ENCODE measurements around the gene AGRP. TPM values are rescaled to one million over a fixed set of nuclear protein-coding genes. Genes with fewer than 3 reads are reported as not detected.

The AGRP gene
- total and polyA plus RNA-seq, 4 donors: 0.18 to 0.50 TPM; not detected in 2

GRCh38 chr16:67436640-67437193, 46.6 kb downstream of the AGRP start:
- no peak for TF ChIP-seq EGR1 (IDR thresholded peaks at IDR 0.05; ENCODE audit: low read depth in 2 of 2)
- no peak for TF ChIP-seq TAF1 (conservative IDR thresholded peaks at IDR 0.05)
- TF ChIP-seq HNF4G (IDR thresholded peaks at IDR 0.05): no peak
- peaks cover 7 to 21% (median 16%) of the 10 kb centered on the region in 4 donors for H3K4me1 ChIP-seq (ENCODE audit: control insufficient read depth in 4 of 4, insufficient read depth in 4 of 4, low read length in 3 of 4)
- no peaks in the 10 kb centered on the region for H3K9me3 ChIP-seq (ENCODE audit: control insufficient read depth in 4 of 4, low read length in 3 of 4)
- 96% methylated on average over 23 of the region's 23 CpGs for WGBS
- no peak overlapping the region for H3K27ac ChIP-seq (ENCODE audit: low read depth in 1 of 2, low read length in 2 of 2)
- peaks cover 0 to 21% (median 10%) of the 10 kb centered on the region in 4 donors for H3K36me3 ChIP-seq (ENCODE audit: control insufficient read depth in 4 of 4, insufficient read depth in 3 of 4, low read depth in 1 of 4, low read length in 3 of 4)
- no peak overlapping the region for H3K9ac ChIP-seq (ENCODE audit: low read depth in 1 of 2, low read length in 2 of 2)
- no peaks in the 10 kb centered on the region for H3K27me3 ChIP-seq (ENCODE audit: control insufficient read depth in 4 of 4, insufficient read depth in 4 of 4, low read length in 3 of 4)
- no peak for DNase-seq (ENCODE audit: low spot score)
- H3K4me3 ChIP-seq (ENCODE audit: low read depth in 1 of 3, low read length in 3 of 3): no peak overlapping the region

- Histone ChIP-seq H3K27me3 (ENCODE audit: control insufficient read depth in 4 of 4, insufficient read depth in 4 of 4, low read length in 3 of 4) (no peaks in the 10 kb centered on the region), H3K27ac (ENCODE audit: low read depth in 1 of 2, low read length in 2 of 2) (peak overlapping the region in 1 of 2 donors; percentile 28), H3K9me3 (ENCODE audit: control insufficient read depth in 4 of 4, low read length in 3 of 4) (no peaks in the 10 kb centered on the region), H3K4me3 (ENCODE audit: low read depth in 1 of 3, low read length in 3 of 3) (no peak overlapping the region), H3K4me1 (ENCODE audit: control insufficient read depth in 4 of 4, insufficient read depth in 4 of 4, low read length in 3 of 4) (peaks cover 9 to 17% (median 15%) of the 10 kb centered on the region in 4 donors), H3K9ac (ENCODE audit: low read depth in 1 of 2, low read length in 2 of 2) (no peak overlapping the region), H3K36me3 (ENCODE audit: control insufficient read depth in 4 of 4, insufficient read depth in 3 of 4, low read depth in 1 of 4, low read length in 3 of 4) (peaks cover 0 to 21% (median 10%) of the 10 kb centered on the region in 4 donors)
- DNase-seq (ENCODE audit: low spot score): no peak
- 97% methylated on average over 16 of the region's 16 CpGs for WGBS
- TF ChIP-seq JUND (IDR thresholded peaks at IDR 0.05): no peak
- TF ChIP-seq ATF3 (IDR thresholded peaks at IDR 0.05): no peak
- no peak for TF ChIP-seq RXRA (IDR thresholded peaks at IDR 0.05)
- no peak for TF ChIP-seq HNF4G (IDR thresholded peaks at IDR 0.05)
- no peak for TF ChIP-seq NR2F2 (IDR thresholded peaks at IDR 0.05)
- TF ChIP-seq YY1 (IDR thresholded peaks at IDR 0.05): no peak
- TF ChIP-seq RAD21 (IDR thresholded peaks at IDR 0.05): no peak
- no peak for TF ChIP-seq CTCF (IDR thresholded peaks at IDR 0.05; ENCODE audit: low read depth, low read length, missing input control)
- no peak for TF ChIP-seq GABPA (IDR thresholded peaks at IDR 0.05 in 1 of 2, conservative IDR thresholded peaks at IDR 0.05 in 1 of 2)
- TF ChIP-seq REST (IDR thresholded peaks at IDR 0.05): no peak
- TF ChIP-seq HNF4A (conservative IDR thresholded peaks at IDR 0.05): no peak
- TF ChIP-seq SP1 (IDR thresholded peaks at IDR 0.05): no peak
- TF ChIP-seq FOXA1 (IDR thresholded peaks at IDR 0.05): no peak
- no peak for TF ChIP-seq MAX (IDR thresholded peaks at IDR 0.05)
- no peak for TF ChIP-seq ZBTB33 (IDR thresholded peaks at IDR 0.05)
- TF ChIP-seq TAF1 (conservative IDR thresholded peaks at IDR 0.05): no peak
- no peak for TF ChIP-seq EGR1 (IDR thresholded peaks at IDR 0.05; ENCODE audit: low read depth in 2 of 2)
- no peak for TF ChIP-seq FOXA2 (IDR thresholded peaks at IDR 0.05)
These were observed 47.6 kb downstream of the AGRP start for GRCh38 chr16:67435758-67436164.
